HG03469 (cell line): ENCODE data around the gene UNC119.

Experiments used
- ATAC-seq: cut with Tn5 transposase; IDR thresholded peaks from one replicate; pipeline ENCODE4 v1.9.1; 2021; ENCODE audit warnings: mild to moderate bottlenecking, moderate library complexity, moderate number of reproducible peaks; ENCODE audit not compliant: unreplicated experiment

The UNC119 gene

DNA sequence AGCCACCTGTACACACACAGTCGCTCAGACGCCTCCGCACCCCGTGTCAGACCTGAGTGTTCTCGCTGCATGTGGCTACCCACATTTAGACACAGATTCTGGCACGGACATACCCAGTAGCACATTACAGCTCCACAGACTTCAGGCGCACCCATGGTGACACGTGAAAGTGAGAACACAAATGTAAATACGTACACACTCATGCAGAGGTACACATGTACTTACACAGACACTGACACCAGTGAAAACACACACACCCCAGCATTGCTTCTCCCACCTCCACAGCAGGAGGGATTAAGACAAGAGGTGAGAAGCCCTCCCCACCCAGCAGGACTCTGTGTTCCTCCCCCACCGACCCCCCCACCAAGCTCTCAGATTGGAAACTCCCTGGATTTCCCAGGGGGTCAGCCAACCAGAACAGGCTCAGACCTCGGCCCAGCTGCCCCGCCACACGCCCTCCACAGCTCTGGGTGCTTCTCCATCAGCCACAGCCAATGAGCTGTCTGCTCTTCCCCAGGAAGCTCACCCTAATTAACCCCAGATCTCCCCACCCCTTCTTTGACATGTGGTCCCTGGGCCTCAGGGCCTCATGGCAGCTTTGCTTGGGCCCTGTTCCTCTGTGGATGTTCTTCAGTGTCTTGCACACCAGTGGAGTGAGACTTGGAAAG is 51.6 kb downstream of the UNC119 start:
- ATAC-seq, result no peak

DNA sequence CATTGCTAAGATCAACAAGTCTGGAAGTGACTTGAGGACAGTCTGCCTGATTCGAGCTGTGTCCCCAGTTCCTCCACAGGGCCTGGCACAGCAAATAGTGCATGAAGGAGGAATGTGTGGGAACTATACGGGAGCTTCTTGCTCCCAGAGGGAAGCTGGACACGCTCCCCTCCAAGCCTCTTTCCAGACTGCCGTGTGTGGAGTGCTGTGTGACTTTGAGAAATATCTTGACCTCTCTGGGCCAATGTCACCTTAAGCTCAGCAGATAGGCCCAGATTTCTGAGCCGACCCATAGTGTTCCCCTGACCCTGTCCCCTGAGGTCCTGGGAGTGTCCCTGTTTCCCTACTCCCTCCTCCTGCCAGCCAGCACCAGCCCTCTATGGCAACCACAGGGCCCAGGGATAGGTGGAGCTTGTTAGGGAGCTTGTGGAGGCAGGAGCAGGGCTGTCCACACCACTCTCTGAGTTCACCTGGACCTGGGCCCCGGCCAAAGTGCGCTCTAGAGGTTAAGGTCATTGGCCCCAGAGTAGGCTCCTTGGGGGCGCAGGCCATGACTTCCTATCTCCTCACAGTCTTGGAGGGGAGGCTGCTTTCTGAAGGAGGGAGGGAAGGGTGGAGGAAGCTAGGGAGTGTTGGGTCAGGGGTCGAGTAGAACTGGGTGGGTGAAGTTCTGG is 52.6 kb downstream of the UNC119 start:
- no peak for ATAC-seq

DNA sequence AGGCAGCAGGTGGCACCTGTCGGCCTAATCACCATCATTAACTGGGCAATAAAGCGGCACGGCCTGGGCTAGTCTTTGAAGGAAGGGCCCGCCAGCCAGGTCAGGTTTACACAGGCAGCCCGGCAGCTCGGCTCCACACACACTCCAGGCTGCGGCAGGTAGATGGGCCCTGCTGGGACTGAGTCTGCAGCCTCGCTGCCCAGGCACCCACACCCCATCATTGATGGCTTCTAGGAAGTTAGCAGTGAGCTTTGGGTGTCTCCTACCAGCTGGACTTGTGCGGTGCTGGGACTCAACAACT is 53.1 kb downstream of the UNC119 start:
- no peak for ATAC-seq

DNA sequence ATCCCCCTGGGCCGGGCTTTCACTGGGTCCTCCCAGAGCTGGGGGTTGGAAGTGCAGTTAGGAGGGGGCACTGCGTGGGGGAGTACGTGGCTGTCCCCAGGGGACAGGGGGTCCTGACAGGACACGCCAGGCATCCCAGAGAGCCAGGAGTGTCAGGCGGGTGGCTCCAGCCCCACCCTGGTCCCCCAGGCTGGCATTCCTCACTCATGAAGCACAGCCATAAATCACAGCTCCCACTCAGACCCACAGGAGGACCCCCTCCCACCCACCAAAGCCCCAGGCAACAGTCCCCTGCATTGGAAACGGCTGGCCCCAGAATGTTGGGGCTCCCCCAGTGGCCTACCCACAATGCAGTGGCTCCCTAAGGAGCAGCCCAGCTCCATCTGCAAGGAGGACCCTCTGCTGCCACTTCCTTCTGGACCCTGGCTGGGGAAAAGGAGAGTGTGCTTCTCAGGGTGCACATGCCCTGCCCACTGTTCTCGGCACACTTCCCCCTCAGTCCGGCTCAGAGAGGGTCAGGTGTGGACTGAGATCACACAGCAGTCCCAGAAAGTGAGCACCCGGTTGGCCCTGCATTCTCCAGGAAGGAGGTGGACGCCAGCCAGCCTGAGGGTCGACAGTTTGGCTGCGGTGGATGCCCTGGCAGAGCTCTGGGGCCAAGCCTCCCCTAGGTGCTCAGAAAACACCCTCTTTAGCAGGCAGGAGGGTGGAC is 53.6 kb downstream of the UNC119 start:
- no peak for ATAC-seq

DNA sequence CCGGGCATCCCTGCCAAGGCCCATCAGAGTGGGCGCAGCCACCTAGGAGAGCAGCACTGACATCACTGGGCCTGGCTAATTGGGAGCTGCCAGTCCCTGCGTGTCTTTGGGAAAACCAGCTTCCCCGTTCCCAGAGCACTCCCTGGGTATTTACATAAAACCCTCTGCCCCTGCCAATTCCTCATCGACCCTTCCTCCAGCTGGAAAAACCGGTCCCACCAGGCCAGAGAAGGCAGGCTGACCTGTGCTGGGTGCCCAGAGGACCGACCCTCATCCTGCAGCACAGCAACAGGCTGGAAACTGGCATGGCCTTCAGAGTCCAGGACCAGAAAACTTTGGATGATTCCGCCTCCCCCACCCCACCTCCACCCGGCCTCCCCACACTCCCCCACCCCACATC is 54.5 kb downstream of the UNC119 start:
- ATAC-seq, result no peak
